NCI-H1092 treated with DMSO at 0.1 percent for 48 hours (cell line): ENCODE measurements around the gene BHLHE40.

Source experiments
- DNase-seq: peaks from one replicate; lab custom pipeline; 2025; lab: John Stamatoyannopoulos, UW

The BHLHE40 gene

DNA sequence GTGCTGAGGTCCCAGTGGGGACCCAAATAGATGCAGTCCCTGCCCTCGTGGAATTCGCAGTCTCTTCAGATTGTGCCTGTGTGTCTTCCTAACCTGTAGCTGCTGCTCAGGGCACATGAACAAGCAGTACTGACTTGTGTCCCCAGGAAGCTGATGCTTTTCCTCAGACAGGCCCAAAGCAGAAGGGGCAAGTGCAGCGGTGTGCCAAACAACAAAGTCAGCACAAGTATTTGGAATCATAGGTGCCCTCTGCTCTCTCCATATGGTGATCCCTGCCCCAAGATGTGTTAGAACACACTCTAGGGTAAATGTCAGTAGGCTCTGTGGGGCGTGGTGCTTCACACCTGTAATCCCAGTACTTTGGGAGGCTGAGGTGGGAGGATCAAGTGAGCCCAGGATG lies 21.9 kb downstream of the BHLHE40 start:
- DNase-seq = no peak

DNA sequence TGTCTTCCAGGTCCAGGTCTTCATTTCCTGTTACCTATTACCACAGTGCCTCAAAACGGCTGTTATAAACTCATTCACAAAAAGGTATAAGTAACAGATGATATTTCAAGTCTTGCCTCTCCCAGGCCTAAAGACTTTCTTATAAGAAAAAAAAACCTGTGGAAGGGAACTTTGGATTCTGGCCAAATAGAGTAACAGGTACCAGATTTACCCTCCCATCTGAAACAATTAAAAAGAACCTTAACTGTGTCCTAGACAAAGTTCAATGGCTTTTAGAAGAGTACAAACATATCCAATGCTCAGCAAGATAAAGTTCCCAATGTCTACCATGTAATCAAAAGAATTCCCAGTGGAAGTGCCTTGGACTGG lies 22.6 kb downstream of the BHLHE40 start:
- no peak for DNase-seq

DNA sequence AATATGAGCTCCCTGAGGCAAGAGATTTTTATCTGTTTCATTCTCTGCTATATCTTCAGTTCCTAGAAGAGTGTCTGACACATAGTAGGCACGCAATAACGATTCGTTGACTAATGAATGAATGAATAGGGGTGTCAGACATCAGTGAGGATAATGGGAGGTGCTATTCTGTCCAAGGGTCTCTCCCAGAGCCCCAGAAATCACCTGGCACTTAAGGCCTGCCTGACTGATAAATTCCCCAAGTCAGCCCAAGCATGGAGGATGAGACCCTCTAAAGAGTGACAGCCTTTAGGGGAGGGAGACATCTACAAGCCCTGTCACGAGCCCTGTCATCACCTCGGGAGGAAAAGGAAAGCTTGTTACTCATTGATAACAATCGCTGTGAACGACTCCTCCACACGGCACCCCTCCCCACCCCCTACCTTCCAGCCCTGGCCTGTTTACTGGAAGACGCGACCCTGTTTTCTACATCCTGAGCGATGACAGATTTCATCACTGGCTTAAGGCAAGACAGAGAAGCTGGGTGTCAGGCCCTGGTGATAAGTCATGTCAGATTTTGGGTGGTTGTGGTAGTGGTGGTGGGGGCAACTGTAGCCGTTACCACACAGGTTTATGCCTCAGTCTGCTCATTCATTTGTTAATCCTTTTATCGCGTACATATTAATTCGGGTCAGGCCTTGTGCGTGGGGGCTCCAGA lies 23.1 kb downstream of the BHLHE40 start:
- no peak for DNase-seq

DNA sequence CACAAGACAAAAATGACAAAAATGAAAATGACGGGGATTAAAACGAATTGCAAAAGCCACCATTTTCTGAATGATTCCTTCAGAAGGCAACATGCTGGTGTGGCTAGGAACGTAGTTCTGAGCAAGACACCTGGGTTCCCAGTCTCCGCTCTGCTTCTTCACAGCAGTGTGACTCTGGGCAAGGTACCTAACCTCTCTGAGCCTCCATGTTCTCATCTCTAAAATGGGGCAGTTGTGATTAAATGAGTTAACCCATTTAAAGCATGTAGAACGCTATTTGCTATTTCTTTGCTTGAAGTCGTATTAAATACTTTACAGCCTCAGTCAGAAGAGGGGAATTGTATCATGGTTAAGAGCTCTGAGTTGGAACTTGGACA lies 23.6 kb downstream of the BHLHE40 start:
- no peak for DNase-seq

DNA sequence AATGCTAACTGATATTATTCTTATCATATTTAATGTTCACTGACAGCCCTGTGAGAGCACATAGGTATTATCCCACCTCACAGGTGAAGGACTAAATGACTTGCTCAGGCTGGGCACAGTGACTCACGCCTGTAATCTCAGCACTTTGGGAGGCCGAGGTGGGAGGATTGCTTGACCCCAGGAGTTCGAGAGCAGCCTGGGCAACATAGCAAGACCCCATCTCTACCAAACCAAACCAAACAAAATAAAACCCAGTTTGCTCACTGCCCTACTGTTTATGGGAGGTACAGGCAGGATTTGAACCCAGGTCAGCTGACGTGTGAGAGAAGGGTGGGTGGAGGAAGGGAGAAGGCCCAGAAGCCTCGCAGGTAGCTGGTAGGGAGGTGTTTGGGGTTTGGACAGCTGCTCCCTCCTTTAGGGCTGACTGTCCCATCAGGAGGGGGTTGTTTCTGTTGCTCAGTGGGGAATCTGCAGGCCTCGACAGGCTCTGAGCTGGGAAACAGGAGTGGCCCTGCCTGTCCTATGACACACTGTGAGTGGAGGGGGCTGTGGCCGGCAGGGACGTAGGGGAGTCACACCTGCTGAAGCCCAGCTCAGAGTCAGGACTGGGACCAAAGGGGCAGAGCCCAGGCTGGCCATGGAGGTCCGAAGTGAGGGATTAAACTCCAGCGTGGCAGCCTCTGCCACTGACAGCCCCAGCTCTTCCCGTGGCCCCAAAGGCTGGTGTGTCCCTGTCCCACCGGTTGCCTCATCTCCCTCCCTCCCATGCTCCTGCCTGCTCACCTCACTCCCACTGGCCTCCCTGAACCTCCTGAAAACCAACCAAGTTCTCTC lies 25.3 kb downstream of the BHLHE40 start:
- no peak for DNase-seq

DNA sequence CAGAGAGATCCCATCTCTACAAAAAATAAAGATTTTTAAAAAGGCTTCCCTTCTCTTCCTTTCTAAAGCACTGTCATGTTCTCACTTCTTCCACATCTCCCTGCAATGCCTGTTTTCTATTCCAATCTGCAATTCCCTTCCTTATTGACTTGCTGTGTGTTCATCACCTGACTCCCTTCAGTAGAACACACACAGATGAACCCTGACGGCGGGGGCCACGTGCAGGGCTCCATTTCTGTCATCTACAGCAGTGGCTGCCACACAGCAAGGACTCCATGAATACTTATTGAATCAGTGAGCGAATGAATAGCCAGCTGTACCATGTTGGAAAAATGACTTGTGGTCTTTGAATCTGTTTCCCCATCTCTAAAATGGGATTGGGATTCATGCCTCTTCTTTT lies 26.1 kb downstream of the BHLHE40 start:
- no peak for DNase-seq

DNA sequence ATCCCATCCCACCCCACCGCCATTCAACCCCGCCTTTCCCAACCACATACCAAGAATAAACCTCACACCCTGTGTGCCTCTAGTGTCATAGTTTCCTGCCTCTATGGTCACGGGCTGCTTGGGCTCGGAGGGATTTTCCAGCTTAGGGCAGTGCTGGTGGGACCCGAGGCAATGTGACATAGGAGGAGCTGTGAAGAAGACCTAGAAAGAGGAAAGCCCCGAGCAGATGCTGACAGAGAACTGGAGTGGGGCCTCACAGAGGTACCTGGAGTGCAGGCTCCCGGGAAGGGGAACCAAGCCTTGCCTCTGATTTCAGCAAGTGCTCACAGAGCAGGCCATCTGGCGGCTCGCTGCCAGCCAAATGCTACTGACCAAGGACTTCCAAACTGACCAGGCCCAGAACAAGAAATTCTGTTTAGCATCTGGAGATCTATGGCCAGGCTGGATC lies 27.5 kb downstream of the BHLHE40 start:
- no peak for DNase-seq

DNA sequence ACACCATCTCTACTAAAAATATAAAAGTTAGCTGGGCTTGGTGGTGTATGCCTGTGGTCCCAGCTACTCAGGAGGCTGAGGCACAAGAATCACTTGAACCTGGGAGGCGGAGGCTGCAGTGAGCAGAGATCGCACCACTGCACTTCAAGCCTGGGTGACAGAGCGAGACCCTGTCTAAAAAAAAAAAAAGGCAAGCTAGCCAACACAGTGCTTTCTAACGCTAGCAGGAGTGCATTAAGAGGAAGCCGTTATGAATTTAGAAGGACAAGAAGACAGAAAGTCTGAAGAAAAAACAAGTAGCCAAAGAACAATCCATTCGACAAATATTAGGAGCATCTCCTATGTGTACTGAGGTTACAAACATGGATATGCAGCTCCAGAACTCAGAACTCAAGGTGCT lies 28.6 kb downstream of the BHLHE40 start:
- no peak for DNase-seq

DNA sequence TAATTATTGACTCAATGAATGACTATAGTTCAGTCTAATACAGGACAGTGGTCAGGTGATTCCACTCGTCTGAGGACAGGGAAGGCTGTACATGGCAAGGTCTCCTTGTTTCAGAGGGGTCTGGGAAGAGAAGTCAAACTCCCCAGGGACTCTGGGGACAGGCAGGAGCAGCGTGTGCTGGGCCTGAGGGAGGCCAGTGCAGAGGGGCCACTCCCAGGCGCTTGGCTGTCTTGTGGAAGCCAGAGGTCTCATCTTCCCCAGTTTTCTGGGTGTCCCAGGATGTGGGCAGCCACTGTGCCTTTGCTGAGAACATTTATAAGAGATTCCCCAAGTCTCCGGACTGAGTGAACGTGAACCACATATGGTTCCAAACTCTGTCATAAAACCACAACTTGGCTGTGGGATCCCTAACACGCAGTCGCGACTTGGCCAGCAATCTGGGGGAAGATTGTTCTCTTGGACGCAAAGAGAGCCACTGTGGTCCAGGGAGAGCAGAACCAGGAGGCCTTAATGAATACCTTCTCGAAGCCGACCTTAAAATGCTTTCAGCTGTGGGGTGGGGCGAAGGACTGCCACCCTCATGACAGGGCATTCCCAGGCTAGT lies 30.4 kb downstream of the BHLHE40 start:
- DNase-seq = no peak

DNA sequence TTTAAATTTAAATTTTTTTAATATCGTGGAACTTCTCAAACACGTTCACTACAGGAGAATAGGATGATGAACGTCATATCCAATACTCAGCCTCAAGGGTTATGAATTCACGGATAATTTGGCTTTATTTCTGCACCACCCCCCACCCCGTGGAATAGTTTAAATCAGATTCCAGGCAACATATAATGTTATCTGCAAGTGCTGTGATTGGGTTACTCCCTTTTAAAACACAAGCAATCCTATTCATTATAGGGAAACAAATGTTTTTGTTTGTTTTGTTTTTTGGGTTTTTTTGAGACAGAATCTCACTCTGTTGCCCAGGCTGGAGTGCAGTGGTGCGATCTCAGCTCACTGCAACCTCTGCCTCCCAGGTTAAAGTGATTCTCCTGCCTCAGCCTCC lies 30.9 kb downstream of the BHLHE40 start:
- no peak for DNase-seq

DNA sequence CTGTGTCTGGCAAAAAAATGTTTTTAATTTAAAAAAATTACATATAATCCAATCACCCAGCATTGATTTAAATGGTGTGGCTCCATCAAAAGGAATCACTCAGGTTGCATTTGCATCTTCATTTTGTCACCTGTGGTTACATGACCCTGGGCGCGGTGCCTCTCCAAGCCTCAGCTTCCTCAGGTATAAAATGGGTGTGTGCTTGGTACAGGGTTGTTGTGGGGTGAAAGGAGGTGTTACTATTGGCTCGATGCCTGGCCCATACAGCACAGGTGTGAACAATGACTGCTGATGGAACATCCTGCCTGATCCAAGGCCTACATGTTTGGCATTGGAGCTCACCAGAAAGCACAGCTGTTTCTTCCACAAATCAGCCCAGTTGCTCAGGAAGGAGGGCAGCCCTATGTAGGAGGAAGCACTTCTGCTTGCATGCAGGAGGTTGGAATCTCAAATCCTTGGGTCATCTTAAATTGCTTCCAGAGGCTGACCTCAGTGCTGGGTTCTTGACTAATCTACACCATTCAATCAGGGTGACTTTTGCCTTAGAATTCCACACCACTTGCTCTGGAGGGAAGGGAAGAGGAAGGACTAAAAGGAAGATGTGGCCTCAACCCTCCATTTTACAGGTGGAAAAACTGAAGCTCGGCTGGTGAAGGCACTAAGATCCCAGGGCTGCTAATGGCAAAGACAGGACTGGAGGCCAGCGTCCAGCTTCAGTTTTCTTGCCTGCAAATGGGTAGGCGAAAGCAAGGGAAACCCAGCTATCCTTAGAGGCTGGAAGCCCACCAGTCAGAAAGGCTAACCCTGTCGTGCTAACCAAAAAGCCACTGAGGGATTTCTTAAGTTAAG lies 31.7 kb downstream of the BHLHE40 start:
- DNase-seq = no peak

DNA sequence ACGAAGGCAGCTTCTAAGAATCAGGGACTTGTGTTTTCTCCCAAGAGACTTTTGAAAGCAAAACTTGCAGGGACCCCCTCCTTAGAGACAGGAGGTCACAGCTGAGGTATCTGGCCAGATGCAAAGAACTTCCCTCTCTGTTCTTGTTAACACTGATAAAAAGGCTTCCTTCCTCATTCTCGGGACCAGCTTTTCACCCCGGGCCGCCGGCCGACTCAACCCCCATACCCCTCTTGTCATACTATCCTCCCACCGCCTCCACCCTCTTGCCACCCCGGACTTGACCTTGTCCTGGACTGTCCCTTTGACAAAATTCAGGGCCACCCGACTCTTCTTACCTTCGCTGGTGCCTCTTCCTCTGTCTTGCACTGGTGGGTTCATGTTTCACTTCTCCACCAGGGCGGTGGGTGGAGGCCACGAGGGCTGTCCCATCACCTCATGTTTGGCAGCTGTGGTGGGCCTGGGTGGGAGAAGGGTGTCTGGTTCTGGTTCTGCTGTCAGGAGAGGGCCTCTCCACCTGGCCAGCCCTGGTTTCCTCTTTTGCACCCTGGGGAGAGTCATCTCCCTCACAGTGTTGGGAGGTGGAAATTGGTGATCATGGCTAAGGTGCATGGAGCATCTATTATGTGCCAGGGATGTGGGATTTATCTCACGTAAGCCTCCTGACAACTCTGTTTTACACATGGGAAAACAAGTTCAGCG lies 32.5 kb downstream of the BHLHE40 start:
- DNase-seq = no peak

DNA sequence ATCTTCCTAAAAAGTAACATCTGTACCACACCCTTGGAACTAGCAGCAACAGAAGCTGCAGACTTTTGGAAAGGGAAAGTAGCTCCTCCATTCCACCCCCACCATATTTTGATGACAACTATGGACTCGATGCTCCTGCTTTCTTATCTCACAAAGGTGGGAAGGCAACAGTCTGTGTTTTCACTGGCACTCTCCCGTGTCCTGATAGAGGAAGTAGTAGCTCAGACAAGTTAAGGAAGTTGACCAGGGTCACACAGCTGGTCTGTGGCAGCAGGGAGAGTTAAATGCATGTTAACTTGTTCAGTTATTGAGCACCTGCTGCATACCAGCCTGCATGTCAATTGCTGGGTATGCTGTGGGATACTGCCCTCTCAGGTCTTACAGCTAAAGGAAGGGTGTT lies 33.1 kb downstream of the BHLHE40 start:
- no peak for DNase-seq

DNA sequence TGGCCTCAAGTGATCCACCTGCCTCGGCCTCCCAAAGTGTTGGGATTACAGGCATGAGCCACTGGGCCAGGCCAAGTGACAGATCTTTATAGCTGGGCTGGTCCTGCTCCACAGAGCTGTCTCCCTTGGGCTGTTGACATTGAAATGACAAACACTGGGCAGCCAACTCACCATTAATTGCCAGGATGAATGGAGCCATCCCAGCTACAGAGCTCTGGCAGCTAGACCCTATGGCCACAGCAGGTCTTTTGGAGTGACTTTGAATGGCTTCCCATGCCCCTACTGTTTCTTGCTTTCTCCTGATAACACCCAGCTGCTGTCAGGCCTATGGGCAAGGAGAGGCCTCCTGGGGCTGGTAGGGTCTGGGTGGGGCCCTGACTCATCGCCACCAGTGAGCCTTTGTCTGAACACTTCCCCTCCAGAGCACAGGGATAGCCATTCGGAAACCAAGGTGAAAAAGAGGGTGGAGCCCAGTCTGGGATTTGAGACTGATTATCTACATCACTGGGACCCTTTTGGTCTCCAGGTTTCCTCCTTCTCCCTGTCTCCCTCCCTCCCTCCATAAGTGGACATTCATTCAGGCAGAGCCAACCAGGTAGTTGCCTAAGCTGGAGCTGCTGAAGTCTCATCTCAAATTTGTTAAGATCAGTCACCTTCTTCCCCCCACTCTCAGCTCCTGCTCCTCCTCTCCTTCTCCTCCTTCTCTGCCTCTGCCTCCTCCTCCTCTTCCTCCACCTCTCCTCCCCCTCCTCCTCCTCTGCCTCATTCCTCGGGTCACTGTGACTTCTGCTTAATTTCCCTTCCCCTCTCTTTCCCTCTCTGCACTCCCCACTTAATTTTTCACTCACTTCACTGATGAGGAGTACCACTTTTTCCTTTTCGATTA lies 34.0 kb downstream of the BHLHE40 start:
- no peak for DNase-seq

DNA sequence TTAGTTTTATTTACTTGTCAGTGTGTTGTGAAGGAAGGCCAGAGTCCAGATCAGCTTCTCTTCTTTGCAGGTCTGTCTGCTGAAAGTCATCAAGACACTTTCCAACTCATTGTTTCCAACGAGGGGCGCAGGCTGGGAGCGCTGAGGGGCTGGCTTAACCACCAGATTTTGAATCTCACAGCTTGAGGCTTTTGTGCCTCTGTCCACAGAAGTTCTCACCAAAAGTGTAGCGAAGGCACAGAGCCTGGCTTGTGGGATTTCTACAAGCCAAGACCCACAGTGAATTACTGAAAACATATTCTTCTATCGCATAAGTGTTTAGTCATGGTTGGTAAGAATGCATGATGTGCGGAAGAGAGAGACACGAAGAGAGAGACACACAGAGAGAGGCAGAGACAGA lies 35.2 kb downstream of the BHLHE40 start:
- no peak for DNase-seq

DNA sequence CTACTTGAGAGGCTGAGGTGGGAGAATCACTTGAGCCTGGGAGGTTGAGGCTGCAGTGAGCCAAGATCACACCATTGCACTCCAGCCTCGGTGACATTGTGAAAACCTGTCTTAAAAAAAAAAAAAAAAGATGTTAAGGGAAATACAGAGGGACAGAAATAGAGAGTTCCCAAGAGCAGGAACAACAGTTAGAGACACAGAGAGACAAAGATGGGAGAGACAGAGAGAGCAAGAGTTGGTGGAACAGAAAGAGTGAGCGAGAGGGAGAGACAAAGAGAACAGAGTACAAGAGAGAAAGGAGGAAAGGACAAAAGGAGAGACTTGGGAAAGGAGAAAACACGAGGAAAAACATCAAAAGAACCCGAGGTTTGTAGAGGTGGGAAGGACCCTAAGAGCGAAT lies 35.8 kb downstream of the BHLHE40 start:
- DNase-seq = no peak

DNA sequence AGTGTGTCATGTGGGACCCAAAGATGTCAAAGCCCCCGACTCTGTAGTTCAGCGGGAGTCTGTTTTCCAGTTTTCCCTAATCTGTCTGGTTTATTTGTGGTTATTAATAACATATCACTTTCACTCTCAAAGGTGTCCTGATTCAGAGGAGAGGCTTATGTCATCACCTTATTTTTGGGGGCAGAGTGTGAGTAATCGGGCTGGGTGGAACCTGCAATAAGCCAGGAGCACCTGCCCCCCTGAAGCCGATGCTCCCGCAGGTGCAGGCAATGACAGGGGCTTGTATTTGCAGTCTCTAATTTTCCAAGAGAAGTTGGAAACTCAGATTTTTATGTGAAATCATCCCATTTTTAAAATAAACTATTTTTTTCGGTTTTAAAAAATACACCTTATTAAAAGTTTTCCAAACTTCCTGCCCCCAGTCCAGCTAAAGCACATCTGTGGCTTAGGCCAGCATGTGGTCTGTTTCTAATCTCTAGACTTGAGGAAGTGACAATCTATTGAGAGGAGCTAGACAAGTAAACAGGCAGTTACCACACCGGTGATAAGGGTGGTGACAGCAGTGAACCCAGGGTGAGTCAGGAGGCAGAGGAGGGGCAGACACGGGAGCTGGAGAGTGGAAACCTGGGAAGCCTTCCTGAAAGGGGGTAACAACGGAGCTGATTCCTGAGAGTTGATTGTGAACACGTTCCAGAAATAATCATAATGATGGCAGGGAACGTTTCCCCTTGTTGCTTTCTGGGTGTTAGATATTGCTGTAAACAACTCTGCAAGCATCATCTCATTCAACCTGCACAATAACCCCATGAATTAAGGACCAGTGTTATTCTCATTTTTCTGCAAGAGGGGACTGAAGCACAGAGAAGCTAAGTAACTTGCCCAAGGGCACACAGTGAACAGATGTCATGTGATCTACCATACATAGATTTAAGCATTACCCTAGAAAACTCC lies 37.2 kb downstream of the BHLHE40 start:
- DNase-seq = no peak

DNA sequence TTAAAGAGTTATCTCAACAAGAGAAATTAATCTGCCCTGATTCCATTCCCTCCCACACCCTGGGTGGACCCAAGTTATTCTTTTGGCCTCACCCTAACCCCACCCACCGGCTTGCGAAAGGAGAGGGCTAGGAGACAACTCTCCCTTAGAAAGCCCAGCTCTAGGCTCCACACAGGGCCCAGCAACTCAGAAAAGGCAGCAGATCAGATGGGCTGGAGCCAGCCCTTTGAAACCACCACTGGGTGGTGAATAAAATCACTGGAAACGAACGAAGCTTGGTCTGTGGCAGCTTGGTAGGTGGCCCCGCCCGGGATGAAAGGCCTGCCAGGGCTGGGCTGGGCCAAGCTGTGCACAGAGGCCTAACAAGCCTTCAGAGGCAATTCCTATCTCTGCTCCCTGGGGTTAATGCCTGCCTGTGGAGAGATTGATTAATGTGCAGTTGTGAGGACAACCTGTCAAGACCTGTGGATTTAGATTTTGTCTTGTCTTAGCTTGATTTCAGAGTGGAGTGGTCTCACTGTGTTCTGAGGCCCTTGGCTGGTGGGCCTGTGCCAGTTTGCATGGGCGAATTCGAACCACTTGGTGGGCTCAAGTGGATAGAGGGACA lies 38.8 kb downstream of the BHLHE40 start:
- DNase-seq = no peak
